ENCODE measurements around the gene REXO4.
"Not testable (repeated sequence)": the region's sequence is repeated elsewhere in the genome, so short reads cannot be mapped to it uniquely, and the experiment has no call there.

Gene REXO4

DNA sequence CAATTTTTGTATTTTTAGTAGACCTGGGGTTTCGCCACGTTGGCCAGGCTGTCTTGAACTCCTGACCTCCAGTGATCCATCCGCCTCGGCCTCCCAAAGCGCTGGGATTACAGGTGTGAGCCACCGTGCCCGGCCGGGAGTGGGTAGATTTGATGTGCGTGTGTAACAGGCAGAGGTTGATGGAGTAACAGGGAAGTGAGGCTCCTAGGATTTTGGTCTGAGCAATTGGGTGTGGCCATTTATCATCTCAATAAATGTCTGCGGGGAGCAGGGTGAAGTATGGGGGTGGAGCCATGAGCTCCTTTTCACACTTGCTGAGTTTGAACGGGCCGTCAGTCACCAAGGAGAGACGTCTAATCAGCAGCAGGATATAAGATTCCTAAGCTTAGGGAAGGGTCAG lies 1.2 kb upstream of the REXO4 start:
- no peak for DNase-seq

- no peak for DNase-seq
These were observed 2.6 kb downstream of the REXO4 start for GRCh38 chr9:133415170-133415569.

DNA sequence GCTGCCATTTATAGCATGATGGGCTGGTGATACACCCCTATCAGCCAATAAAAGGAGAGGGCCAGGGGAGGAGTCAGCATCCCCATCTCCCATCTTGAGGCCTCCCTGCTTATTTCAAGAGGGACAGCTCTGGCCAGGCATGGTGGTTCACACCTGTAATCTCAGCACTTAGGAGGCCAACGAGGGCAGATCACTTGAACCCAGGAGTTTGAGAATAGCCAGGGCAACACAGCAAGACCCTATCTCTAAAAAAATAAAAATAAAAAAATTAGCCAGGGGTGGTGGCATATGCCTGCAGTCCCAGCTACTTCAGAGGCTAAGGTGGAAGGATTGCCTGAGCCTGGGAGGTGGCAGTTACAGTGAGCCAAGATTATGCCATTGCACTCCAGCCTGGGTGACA lies 9.8 kb downstream of the REXO4 start:
- no peak for DNase-seq

DNA sequence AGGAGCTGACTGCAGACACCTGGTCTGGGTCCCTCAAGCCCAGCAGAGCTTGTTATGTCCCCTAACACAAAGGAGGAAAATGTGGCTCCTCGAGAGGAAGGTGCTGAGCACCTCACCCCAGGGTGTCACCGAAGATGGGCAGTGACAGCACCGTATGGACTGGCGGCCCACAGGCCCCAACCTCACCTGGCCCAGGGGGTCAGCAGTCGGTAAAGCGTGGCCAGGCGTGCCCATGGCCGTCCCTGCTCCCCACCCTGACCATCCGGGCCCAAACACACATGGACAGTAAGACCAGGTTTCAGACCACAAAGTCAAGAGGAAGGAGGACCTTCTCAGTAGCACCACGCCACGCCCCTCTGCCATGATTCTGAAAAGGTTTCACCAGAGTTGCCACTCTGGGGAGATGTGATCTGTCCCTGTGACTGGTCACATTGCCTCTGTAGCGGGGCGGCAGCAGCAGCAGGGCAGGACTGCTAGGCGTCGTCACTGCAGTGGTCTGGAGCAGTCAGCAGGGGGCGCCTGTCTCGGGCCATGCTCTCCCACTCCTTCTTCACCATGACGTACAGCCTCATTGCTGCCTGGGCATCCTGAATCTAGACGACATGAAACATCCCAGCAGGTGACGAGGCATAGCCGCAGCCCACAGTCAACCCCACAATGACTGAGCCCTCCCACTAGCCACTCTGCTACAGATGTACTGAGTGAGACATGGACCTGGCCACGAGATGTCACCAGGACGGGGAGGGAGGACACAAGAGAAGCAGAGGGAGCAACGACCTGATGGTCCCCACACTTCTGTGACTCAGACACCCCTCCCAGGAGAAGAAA lies 11.1 kb downstream of the REXO4 start:
- peak; percentile 27 for DNase-seq

DNA sequence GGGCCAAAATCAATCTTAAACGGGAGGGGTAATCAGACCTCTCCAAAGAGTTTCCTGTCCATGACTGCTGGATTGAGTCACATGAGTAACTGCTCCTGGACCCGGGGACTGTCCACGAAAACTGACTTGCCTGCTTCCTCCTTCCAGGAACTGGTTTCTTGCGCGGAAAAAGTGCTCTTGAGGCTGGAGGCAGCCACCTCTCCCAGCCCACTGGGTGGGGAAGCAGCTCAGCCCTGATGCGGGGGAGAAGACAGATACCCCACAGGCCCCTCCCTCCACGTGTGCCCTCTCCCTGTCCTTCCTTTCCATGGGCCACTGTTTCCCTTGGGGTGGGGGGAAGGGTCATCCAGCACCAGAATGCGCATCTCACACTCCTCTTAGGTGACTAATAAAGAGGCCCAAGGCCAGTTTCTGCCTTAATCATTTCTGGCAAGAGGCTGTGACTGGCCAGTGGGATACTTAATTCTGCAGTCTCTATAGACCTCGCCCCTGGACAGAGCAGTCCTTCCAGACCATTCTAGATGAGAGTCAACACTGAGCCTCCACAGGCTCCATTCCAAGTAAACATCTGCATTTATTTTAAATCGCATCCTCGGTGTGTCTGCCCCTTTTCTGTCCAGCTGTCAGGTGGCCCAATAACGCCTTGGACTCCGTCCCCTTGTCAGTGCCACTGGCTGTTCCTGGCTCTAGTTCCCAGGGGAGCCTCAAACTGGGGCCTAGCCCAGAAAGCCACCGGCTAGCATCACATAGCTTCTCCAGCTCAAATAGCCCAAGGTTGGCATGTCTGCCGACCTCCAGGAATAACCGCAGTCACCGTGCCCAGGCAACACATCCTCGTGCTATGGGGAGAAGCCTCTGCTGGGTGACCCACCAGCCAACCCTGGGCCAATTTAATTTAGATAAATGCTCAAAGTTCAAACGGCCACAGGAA lies 12.0 kb downstream of the REXO4 start:
- DNase-seq: no peak

DNA sequence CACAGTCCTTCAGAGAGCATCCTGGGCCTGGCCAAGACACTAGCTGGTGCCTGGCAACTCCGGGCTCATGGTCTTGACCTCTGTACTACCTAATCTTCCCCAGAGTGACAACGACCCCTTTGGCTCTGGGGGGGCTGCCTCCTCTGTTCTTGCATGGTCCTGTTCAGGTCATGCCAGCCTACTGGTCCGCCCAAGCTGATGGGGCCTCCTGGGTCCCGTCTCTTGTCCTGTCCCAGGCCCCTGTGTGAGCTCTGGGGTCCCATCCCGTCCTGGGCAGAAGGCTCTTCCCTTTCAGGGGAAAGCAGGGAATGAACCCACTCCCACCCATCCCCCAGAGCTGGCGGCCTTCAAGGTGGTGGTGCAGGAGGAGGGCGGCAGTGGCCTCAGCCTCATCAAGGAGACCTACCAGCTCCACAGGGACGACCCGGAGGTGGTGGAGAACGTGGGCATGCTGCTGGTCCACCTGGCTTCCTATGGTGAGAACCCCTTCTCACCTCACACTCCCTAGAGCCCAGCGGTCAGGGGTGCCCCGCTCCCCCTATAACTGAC lies 13.3 kb downstream of the REXO4 start:
- DNase-seq: no peak

DNA sequence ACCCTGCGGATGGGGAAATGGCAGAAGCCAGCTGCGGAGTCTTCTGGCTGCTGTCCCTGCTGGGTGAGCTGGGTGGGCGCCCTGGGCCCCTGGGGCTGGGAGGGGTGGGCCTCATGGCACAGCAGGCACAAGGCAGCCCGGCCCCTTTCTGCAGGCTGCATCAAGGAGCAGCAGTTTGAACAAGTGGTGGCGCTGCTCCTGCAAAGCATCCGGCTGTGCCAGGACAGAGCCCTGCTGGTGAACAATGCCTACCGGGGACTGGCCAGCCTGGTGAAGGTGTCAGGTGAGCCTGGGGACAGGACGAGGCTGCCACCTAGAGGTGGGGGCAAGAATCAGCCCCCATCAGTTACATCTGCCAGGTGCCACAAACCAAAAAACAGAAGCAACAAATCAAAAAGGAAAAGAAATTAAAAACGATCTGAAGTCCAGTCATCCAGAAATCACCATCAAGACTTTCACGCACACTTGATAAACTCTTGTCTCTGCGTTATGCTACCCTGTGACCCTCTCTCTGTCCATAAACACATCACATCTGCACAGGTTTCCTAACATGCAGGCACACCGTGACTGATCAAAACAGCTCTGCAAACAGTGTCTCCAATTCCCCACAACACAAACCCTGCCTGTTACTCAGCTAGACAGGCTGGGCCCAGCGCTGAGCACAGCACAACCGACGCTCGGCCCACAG lies 13.9 kb downstream of the REXO4 start:
- DNase-seq: no peak

GRCh38 chr9:133402689-133403088 lies 15.1 kb downstream of the REXO4 start:
- DNase-seq: no peak

GRCh38 chr9:133401588-133401987 lies 16.2 kb downstream of the REXO4 start:
- no peak for DNase-seq

- DNase-seq: no peak
These were observed 17.5 kb downstream of the REXO4 start for GRCh38 chr9:133400292-133400691.

DNA sequence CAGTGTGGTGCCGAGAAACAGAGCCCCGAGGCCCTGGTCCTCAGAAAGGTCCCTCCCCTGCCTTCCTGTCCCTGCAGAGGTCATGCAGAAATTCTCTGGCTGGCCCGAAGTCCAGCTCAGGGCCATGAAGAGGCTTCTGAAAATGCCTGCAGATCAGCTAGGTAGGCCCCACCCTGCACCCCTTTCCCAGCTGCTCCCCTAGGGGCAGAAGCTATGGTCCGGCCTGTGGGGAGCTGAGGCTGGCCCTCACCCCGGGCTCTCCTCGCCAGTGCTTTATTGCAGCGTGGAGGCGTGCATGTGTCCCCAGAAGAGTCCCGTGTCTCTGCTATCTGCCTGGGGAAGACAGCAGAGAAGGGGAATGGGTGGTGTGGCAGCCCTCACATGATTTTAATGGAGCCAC lies 19.9 kb downstream of the REXO4 start:
- no peak for DNase-seq

DNA sequence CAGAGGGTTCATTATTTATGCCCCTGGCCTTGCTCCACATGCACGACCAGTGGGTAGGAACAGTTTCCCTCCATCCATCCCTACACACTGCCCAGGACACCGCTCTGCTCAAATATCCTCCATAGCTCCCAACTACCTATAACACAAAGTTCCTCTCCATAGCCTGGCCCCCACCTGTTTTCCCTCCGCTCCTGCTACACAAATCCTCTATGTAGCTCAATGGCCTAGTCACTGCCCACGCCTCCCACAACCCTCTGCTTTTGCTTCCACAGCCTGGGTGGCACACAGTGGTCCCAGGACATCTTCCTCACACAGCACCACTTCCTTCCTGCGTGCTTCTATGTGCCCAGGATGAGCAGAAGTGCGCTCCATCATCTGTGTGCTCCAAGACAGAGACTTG lies 20.4 kb downstream of the REXO4 start:
- DNase-seq: no peak

GRCh38 chr9:133396952-133397351 lies 20.9 kb downstream of the REXO4 start:
- DNase-seq: no peak

DNA sequence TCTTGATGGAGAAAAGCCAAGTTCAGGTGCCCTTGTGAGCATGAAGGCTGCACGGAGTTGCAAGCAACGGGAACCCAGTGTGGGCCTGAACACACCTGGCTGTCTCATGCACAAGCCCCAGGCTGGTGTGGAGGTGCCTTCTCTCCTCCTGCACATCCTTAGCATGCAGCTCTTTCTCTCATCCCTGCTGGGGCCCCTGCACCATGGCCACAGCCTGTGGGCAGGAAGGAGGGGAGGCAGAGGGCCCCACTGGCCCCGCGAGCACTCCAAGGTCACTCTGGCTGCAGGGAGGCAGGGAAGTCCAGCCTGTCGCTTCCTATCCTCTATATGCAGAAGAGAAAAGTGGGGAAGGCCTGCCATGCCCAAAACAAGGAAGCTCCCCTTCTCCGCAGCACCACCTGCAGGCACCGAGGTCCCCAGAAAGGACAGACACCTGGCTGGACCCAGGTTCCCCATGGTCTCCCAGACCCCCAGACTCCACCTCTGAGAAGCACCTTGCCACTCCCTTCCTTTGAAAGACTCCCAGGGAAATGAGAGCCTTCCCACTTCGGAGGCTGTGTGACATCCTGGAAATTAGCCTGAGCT lies 23.0 kb downstream of the REXO4 start:
- no peak for DNase-seq

GRCh38 chr9:133393399-133393798 lies 24.4 kb downstream of the REXO4 start:
- DNase-seq: no peak

- DNase-seq: not testable (repeated sequence)
These were observed 25.5 kb downstream of the REXO4 start for GRCh38 chr9:133392308-133392707.

DNA sequence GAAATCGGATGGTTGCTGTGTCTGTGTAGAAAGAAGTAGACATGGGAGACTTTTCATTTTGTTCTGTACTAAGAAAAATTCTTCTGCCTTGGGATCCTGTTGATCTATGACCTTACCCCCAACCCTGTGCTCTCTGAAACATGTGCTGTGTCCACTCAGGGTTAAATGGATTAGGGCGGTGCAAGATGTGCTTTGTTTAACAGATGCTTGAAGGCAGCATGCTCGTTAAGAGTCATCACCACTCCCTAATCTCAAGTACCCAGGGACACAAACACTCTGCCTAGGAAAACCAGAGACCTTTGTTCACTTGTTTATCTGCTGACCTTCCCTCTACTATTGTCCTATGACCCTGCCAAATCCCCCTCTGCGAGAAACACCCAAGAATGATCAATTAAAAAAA lies 26.4 kb downstream of the REXO4 start:
- DNase-seq: not testable (repeated sequence)

DNA sequence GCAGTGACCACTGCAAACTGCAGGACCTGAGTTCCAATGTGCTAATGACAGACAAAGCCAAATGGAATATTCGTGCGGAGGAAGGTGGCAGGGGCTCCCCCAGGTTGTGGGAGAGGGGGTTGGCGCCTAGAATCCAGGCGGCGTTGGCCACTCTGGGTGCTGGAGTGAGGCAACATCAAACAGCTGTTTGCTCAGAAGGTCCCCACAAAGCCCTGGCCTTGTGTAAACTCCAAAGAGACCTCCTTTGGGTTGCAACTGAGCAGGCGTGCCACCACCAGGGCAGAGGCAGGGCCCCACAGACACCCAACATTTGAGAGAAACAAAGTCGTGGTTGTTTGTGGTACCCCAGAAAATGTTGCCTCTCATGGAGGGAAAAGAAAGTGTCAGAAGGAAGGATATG lies 27.1 kb downstream of the REXO4 start:
- no peak for DNase-seq

GRCh38 chr9:133389562-133389961 lies 28.2 kb downstream of the REXO4 start:
- DNase-seq: no peak

DNA sequence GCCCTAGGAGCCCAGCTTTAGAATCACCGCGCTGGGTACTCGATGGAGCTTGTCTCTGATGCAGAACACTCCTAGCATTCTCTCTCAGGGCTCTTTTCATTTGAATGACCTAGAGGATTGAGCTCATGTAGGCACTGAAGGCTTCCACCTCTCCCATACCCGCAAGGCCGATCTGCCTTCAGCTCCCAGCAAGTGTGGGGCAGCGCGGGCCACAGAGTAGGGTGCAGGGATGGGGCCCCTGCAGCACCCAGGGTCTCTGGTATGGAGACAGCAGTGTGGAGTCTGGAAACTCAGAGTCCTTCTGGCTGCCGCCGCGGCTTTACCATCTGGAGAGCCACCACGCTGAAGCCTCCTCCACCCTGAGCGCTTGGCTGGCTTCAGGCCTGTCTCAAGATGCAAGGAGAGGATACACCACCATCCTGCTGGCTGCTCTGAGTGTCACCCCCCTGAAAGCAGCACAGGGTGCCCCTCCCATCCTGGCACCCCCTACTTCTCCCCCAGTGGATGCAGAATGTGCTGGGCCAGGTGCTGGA lies 28.7 kb downstream of the REXO4 start:
- DNase-seq: no peak

- no peak for DNase-seq
These were observed 30.1 kb downstream of the REXO4 start for GRCh38 chr9:133387680-133388079.

DNA sequence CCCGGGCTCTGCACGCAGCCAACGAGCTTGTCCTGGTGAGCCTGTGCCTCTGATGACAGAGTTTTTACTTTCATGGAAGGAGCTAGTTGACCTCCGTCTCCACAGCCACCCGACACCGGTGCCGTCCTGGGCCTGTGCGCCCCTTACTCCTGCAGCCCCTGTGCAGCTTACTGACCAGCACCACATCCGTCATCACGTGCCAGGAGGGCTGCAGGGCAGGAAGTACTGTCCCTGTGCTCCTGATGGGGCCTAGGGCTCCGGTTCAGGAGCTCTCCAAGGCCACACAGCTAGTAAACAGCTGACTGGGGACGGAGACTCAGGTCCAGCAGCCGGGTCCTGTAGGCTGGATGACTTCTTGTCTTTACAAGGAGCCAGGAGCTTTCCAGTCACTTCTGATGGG lies 31.5 kb downstream of the REXO4 start:
- no peak for DNase-seq

All from NCI-H1092 (cell line).